HS-5 (cell line): ENCODE results near the gene BPIFB3.

Experiments
- DNase-seq: peaks from one replicate; pipeline ENCODE4 v3.0.0-alpha.2; 2012; ENCODE audit warnings: low read depth

Gene BPIFB3

GRCh38 chr20:33016581-33017109 is 37.1 kb upstream of the BPIFB3 start:
- no peak for DNase-seq

- DNase-seq: no peak
Measured at GRCh38 chr20:33017542-33017941, 36.2 kb upstream of the BPIFB3 start.

- no peak for DNase-seq
Measured at GRCh38 chr20:33018169-33018931, 35.4 kb upstream of the BPIFB3 start.

GRCh38 chr20:33019465-33020277 is 34.0 kb upstream of the BPIFB3 start:
- DNase-seq: no peak

GRCh38 chr20:33020278-33021161 is 33.2 kb upstream of the BPIFB3 start:
- no peak for DNase-seq

GRCh38 chr20:33021879-33022278 is 31.8 kb upstream of the BPIFB3 start:
- DNase-seq: no peak

GRCh38 chr20:33022289-33022688 is 31.4 kb upstream of the BPIFB3 start:
- DNase-seq: no peak

- no peak for DNase-seq
Measured at GRCh38 chr20:33022694-33023438, 30.8 kb upstream of the BPIFB3 start.

- DNase-seq: no peak
Measured at GRCh38 chr20:33023439-33024242, 30.1 kb upstream of the BPIFB3 start.

GRCh38 chr20:33024243-33024560 is 29.5 kb upstream of the BPIFB3 start:
- no peak for DNase-seq

- no peak for DNase-seq
Measured at GRCh38 chr20:33024609-33025317, 28.9 kb upstream of the BPIFB3 start.

- no peak for DNase-seq
Measured at GRCh38 chr20:33025318-33025876, 28.3 kb upstream of the BPIFB3 start.

- no peak for DNase-seq
Measured at GRCh38 chr20:33026072-33026778, 27.5 kb upstream of the BPIFB3 start.

GRCh38 chr20:33026779-33027759 is 26.6 kb upstream of the BPIFB3 start:
- DNase-seq: no peak

GRCh38 chr20:33027769-33028751 is 25.6 kb upstream of the BPIFB3 start:
- DNase-seq: no peak

- no peak for DNase-seq
Measured at GRCh38 chr20:33028875-33029274, 24.8 kb upstream of the BPIFB3 start.

- DNase-seq: no peak
Measured at GRCh38 chr20:33030076-33030475, 23.6 kb upstream of the BPIFB3 start.
